H1 (cell line): Measurements from ENCODE around the gene C15orf61. TPM values are rescaled to one million over a fixed set of nuclear protein-coding genes. Genes with fewer than 3 reads are reported as not detected.

ENCODE experiments used
- CTCF ChIA-PET: fragments of 300-600 bp; sonication (Branson Sonifier 250); formaldehyde crosslinking; loops from one replicate; lab custom pipeline; 2021; ENCODE audit not compliant: partially characterized antibody; lab: Charles Lee
- POLR2A ChIA-PET: fragments of 300-600 bp; sonication (Branson Sonifier 250); formaldehyde crosslinking; loops from one replicate; lab custom pipeline; 2021; ENCODE audit warnings: inconsistent platforms; ENCODE audit not compliant: partially characterized antibody; lab: Charles Lee
- DNase-seq, 2 experiments: peaks; one replicate each; pipeline versions ENCODE4 v3.0.0 to v3.0.0-alpha.2; 2010 to 2022; ENCODE audit warnings: low spot score in 2 of 2, low read depth in 1 of 2, mixed read lengths in 1 of 2
- FAIRE-seq: peaks from 2 replicates; lab custom pipeline; 2011; peaks lifted over from hg19 to GRCh38; lab: Jason Lieb, UNC
- H2AFZ ChIP-seq: 2 replicates; pipeline ENCODE4 v1.8.1; 2012; ENCODE audit warnings: low read length, inconsistent platforms
- H2AK5ac ChIP-seq: 2 replicates; pipeline ENCODE4 v1.6.1; 2013; ENCODE audit warnings: low read depth, low read length
- H2BK120ac ChIP-seq: replicated peaks from 2 replicates; pipeline ENCODE3; 2013; ENCODE audit warnings: low read depth, low read length, inconsistent platforms
- H2BK12ac ChIP-seq: 2 replicates; pipeline ENCODE4 v1.6.1; 2013; ENCODE audit warnings: low read depth, low read length
- H2BK15ac ChIP-seq: 2 replicates; pipeline ENCODE4 v1.6.1; 2013; ENCODE audit warnings: low read length
- H2BK20ac ChIP-seq: 2 replicates; pipeline ENCODE4 v1.6.1; 2013; ENCODE audit warnings: low read length
- H2BK5ac ChIP-seq: 2 replicates; pipeline ENCODE4 v1.6.1; 2013; ENCODE audit warnings: low read depth, low read length
- H3K14ac ChIP-seq: 2 replicates; pipeline ENCODE4 v1.6.1; 2013; ENCODE audit warnings: inconsistent platforms; ENCODE audit not compliant: insufficient read length
- H3K18ac ChIP-seq: 2 replicates; pipeline ENCODE4 v1.6.1; 2013; ENCODE audit warnings: low read length; ENCODE audit errors: extremely low read depth
- H3K23ac ChIP-seq: 2 replicates; pipeline ENCODE4 v1.6.1; 2013; ENCODE audit warnings: inconsistent platforms; ENCODE audit not compliant: insufficient read length
- H3K23me2 ChIP-seq: 2 replicates; pipeline ENCODE4 v1.6.1; 2013; ENCODE audit warnings: low read depth, low read length
- H3K27ac ChIP-seq: 2 replicates; pipeline ENCODE4 v1.6.1; 2011; ENCODE audit warnings: low read depth, low read length, inconsistent platforms
- H3K27me3 ChIP-seq, 4 experiments: replicated peaks in 1 of 4; 1 replicate in 1 of 4; 2 replicates in 3 of 4; pipeline versions ENCODE4 v1.6.1 to v1.8.1; 2011 to 2013; ENCODE audit warnings: low read length in 3 of 4, mild to moderate bottlenecking in 3 of 4, inconsistent platforms in 2 of 4, mixed read lengths in 2 of 4, moderate library complexity in 1 of 4; ENCODE audit not compliant: control insufficient read depth in 3 of 4, insufficient read depth in 3 of 4; ENCODE audit errors: extremely low read depth in 1 of 4
- H3K36me3 ChIP-seq, 4 experiments: 2 replicates each; pipeline versions ENCODE4 v1.6.1 to v1.8.1; 2011 to 2013; ENCODE audit warnings: mild to moderate bottlenecking in 4 of 4, low read length in 3 of 4, moderate library complexity in 2 of 4, control low read depth in 1 of 4, inconsistent platforms in 1 of 4; ENCODE audit not compliant: insufficient read depth in 4 of 4, control insufficient read depth in 2 of 4
- H3K4ac ChIP-seq: replicated peaks from 2 replicates; pipeline ENCODE3; 2013; ENCODE audit warnings: low read length, low read depth, mixed read lengths, inconsistent platforms; ENCODE audit not compliant: insufficient read length
- H3K4me1 ChIP-seq, 4 experiments: replicated peaks in 1 of 4; 1 replicate in 1 of 4; 2 replicates in 3 of 4; pipeline versions ENCODE4 v1.6.1 to v1.8.1; 2011 to 2013; ENCODE audit warnings: low read length in 3 of 4, inconsistent platforms in 2 of 4, mixed read lengths in 1 of 4; ENCODE audit not compliant: insufficient read depth in 4 of 4, control insufficient read depth in 3 of 4
- H3K4me2 ChIP-seq, 2 experiments: 2 replicates each; pipeline versions ENCODE4 v1.6.1 to v1.8.1; 2011 to 2013; ENCODE audit warnings: low read depth in 2 of 2, low read length in 2 of 2, control low read depth in 1 of 2, inconsistent platforms in 1 of 2, mild to moderate bottlenecking in 1 of 2; ENCODE audit not compliant: insufficient read depth in 1 of 2
- H3K4me3 ChIP-seq, 4 experiments: fragments of 200-600, 300-600 bp in 1 of 4; sonication (generic), shearing (Covaris generic), sonication (Bioruptor Twin) in 1 of 4; 2 replicates each; pipeline versions ENCODE4 v1.5.1 to v1.8.1; 2011 to 2016; ENCODE audit warnings: low read length in 4 of 4, low read depth in 3 of 4, control low read depth in 2 of 4, inconsistent platforms in 2 of 4, mild to moderate bottlenecking in 2 of 4, mixed read lengths in 1 of 4, moderate library complexity in 1 of 4; ENCODE audit not compliant: insufficient read depth in 2 of 4; ENCODE audit errors: extremely low read depth in 1 of 4
- H3K56ac ChIP-seq: replicated peaks from 2 replicates; pipeline ENCODE3; 2013; ENCODE audit warnings: low read depth, mild to moderate bottlenecking, mixed read lengths, low read length, inconsistent platforms; ENCODE audit not compliant: insufficient read length
- H3K79me1 ChIP-seq: 2 replicates; pipeline ENCODE4 v1.6.1; 2013; ENCODE audit warnings: low read depth, low read length, control low read depth
- H3K79me2 ChIP-seq, 2 experiments: 2 replicates each; pipeline versions ENCODE4 v1.6.1 to v1.8.1; 2012 to 2013; ENCODE audit warnings: low read length in 2 of 2, mild to moderate bottlenecking in 2 of 2, inconsistent platforms in 1 of 2; ENCODE audit not compliant: insufficient read depth in 2 of 2, control insufficient read depth in 1 of 2
- H3K9ac ChIP-seq, 4 experiments: replicated peaks in 1 of 4; 1 replicate in 1 of 4; 2 replicates in 3 of 4; pipeline versions ENCODE4 v1.6.1 to v1.8.1; 2011 to 2013; ENCODE audit warnings: low read depth in 3 of 4, low read length in 3 of 4, control low read depth in 2 of 4, mild to moderate bottlenecking in 2 of 4, moderate library complexity in 2 of 4, inconsistent platforms in 1 of 4; ENCODE audit errors: extremely low read depth in 1 of 4
- H3K9me3 ChIP-seq, 2 experiments: 2 replicates each; pipeline versions ENCODE4 v1.6.1 to v1.8.1; 2012 to 2013; ENCODE audit warnings: mild to moderate bottlenecking in 2 of 2, moderate library complexity in 2 of 2, control low read depth in 1 of 2, inconsistent platforms in 1 of 2, low read depth in 1 of 2, low read length in 1 of 2, mixed read lengths in 1 of 2; ENCODE audit not compliant: insufficient read depth in 2 of 2
- H4K20me1 ChIP-seq, 2 experiments: replicated peaks in 1 of 2; 2 replicates each; pipeline versions ENCODE3 to v1.8.1; 2011 to 2013; ENCODE audit warnings: inconsistent platforms in 2 of 2, low read length in 2 of 2, mild to moderate bottlenecking in 1 of 2; ENCODE audit not compliant: insufficient read depth in 2 of 2, control insufficient read depth in 1 of 2
- H4K5ac ChIP-seq: 2 replicates; pipeline ENCODE4 v1.6.1; 2013; ENCODE audit warnings: low read length, low read depth, mixed read lengths, inconsistent platforms; ENCODE audit not compliant: insufficient read length
- H4K8ac ChIP-seq: 2 replicates; pipeline ENCODE4 v1.8.0; 2013; ENCODE audit warnings: mild to moderate bottlenecking, moderate library complexity, low read length, inconsistent platforms; ENCODE audit not compliant: insufficient read depth; ENCODE audit errors: extremely low read depth
- H4K91ac ChIP-seq: replicated peaks from 2 replicates; pipeline ENCODE3; 2013; ENCODE audit warnings: low read length, mixed read lengths, inconsistent platforms; ENCODE audit not compliant: insufficient read length
- CBX8 ChIP-seq: fragments of 300-800, 300-1000 bp; sonication (generic); IDR thresholded peaks from 2 replicates; pipeline ENCODE4 v1.7.1; 2016; ENCODE audit warnings: low read depth, low read length, borderline replicate concordance
- CHD2 ChIP-seq: IDR thresholded peaks from 2 replicates; pipeline ENCODE4 v1.6.1; 2012; ENCODE audit warnings: low read length, improper control_type of control experiment
- CTBP2 ChIP-seq: IDR thresholded peaks from 2 replicates; pipeline ENCODE4 v1.7.0; 2011; ENCODE audit warnings: borderline replicate concordance, mild to moderate bottlenecking, moderate library complexity, mixed read lengths, low read length; ENCODE audit not compliant: insufficient read depth, insufficient read length
- FOSL1 ChIP-seq: IDR thresholded peaks from 2 replicates; pipeline ENCODE4 v1.6.1; 2011; ENCODE audit warnings: mild to moderate bottlenecking, low read depth, low read length, moderate library complexity; ENCODE audit not compliant: insufficient read depth
- HDAC2 ChIP-seq, 2 experiments: fragments of 300-600 bp in 1 of 2; sonication (generic) in 1 of 2; IDR thresholded peaks; 2 replicates each; pipeline ENCODE4 v1.6.1; 2011 to 2012; ENCODE audit warnings: low read depth in 2 of 2, low read length in 2 of 2, mild to moderate bottlenecking in 2 of 2, moderate library complexity in 2 of 2, borderline replicate concordance in 1 of 2, inconsistent platforms in 1 of 2
- RNF2 ChIP-seq: fragments of 200-900, 300-1000 bp; sonication (generic); IDR thresholded peaks from 2 replicates; pipeline ENCODE4 v1.7.1; 2016; ENCODE audit warnings: borderline replicate concordance, low read depth, mild to moderate bottlenecking, antibody characterized with exemption, low read length; ENCODE audit not compliant: poor library complexity, severe bottlenecking; ENCODE audit errors: missing control alignments
- SIN3A ChIP-seq, 2 experiments: IDR thresholded peaks in 1 of 2; conservative IDR thresholded peaks in 1 of 2; 2 replicates each; pipeline ENCODE4 v1.6.1; 2011 to 2012; ENCODE audit warnings: low read length in 2 of 2, improper control_type of control experiment in 1 of 2, low read depth in 1 of 2, mild to moderate bottlenecking in 1 of 2
- TEAD4 ChIP-seq: IDR thresholded peaks from 2 replicates; pipeline ENCODE4 v1.6.1; 2012; ENCODE audit warnings: low read depth, low read length, inconsistent platforms, mixed read lengths
- WGBS, 2 experiments: shearing (Covaris generic) in 1 of 2; methylation state at CpG; one replicate each; pipeline versions ENCODE4 v1.1.6 to v1.1.7; 2013 to 2015; ENCODE audit warnings: low lambda C conversion rate in 2 of 2, mixed read lengths in 2 of 2, inconsistent platforms in 1 of 2, low coverage in 1 of 2, missing lambda C conversion rate in 1 of 2; ENCODE audit not compliant: insufficient replicate concordance in 2 of 2, insufficient coverage in 1 of 2, insufficient read length in 1 of 2; ENCODE audit errors: extremely low coverage in 1 of 2, missing lambda C conversion rate in 1 of 2; 5-methylcytosine and 5-hydroxymethylcytosine counted together
- polyA plus RNA-seq, 7 experiments: library from polyadenylated mRNA; depleted of rRNA in 3 of 7; stranded (reverse) in 5 of 7; unstranded in 2 of 7; fragments of >200 nt in 5 of 7; fragments of 200-250 nt in 2 of 7; gene quantifications; 1 replicate in 5 of 7; 2 replicates in 1 of 7; 4 replicates in 1 of 7; pipeline versions ENCODE4 v1.2.1 to v1.2.3, GENCODE V29; 2011 to 2013; ENCODE audit warnings: missing spikeins in 2 of 7, mixed read lengths in 2 of 7
- total RNA-seq: library from RNA; stranded (reverse); fragmentation: NEBNext Ultra II Directional; extraction: Animal tissue kit (Norgen Biotek cat#: 25700); gene quantifications from 2 replicates; pipeline ENCODE4 v1.2.1, GENCODE V29; 2021

The C15orf61 gene
- total and polyA plus RNA-seq, 2 of the 8 experiments (the other 6 are each of a cell fraction or from before 2014, with no cell fraction given): 1.7 to 2.0 TPM

- no peak overlapping the region for H2BK120ac ChIP-seq
- H2BK12ac ChIP-seq: no peak overlapping the region
- no peaks in the 10 kb centered on the region for H3K9me3 ChIP-seq
- no peak overlapping the region for H3K56ac ChIP-seq
- H3K23me2 ChIP-seq: no peaks in the 10 kb centered on the region
- H3K79me2 ChIP-seq: no peaks in the 10 kb centered on the region
- POLR2A ChIA-PET: no interaction called here
- H3K27me3 ChIP-seq: no peaks in the 10 kb centered on the region
- no peak overlapping the region for H3K9ac ChIP-seq
- H3K14ac ChIP-seq: no peak overlapping the region
- no peak overlapping the region for H4K8ac ChIP-seq
- H4K20me1 ChIP-seq: no peaks in the 10 kb centered on the region
- H4K5ac ChIP-seq: no peak overlapping the region
- no peak overlapping the region for H2BK15ac ChIP-seq
- no peak for DNase-seq
- no peak overlapping the region for H2AK5ac ChIP-seq
- no peaks in the 10 kb centered on the region for H3K36me3 ChIP-seq
- no peak overlapping the region for H3K23ac ChIP-seq
- H3K4ac ChIP-seq: no peak overlapping the region
- no peak overlapping the region for H2BK20ac ChIP-seq
- no peak for TF ChIP-seq TEAD4
- TF ChIP-seq CBX8: no peak
- TF ChIP-seq CHD2: no peak
- TF ChIP-seq CTBP2: no peak
- TF ChIP-seq RNF2: no peak
- TF ChIP-seq HDAC2 (IDR thresholded peaks at IDR 0.05; ENCODE audit: borderline replicate concordance in 1 of 2, low read depth in 2 of 2, low read length in 2 of 2): no peak
- no peak for TF ChIP-seq SIN3A (conservative IDR thresholded peaks at IDR 0.05 in 1 of 2, IDR thresholded peaks at IDR 0.05 in 1 of 2; ENCODE audit: low read depth in 1 of 2, low read length in 2 of 2)
- TF ChIP-seq FOSL1: no peak
- TF ChIP-seq, all 59 proteins: peak for 0
- Histone ChIP-seq H3K4me3 (no peak overlapping the region), H3K4me2 (no peak overlapping the region), H3K27ac (no peak overlapping the region), H3K18ac (no peak overlapping the region), H4K91ac (no peak overlapping the region), H3K79me1 (no peaks in the 10 kb centered on the region), H3K4me1 (peaks cover 0 to 6% (median 0%) of the 10 kb centered on the region in 4 experiments; a peak in 2 of 7 replicates), H2AFZ (no peak overlapping the region), H2BK5ac (no peak overlapping the region)
- 93% methylated on average over 5 of the region's 5 CpGs; no CpG with 5 or more reads in 1 of the 2 experiments for WGBS, 2 experiments
- no peak for FAIRE-seq
- CTCF ChIA-PET: no interaction called here
Measured at GRCh38 chr15:67579164-67579563, 58.2 kb downstream of the C15orf61 start.
